PFSK-1 (cell line): ENCODE measurements around the gene TMEM37.

Experiments
- POLR2AphosphoS5 ChIP-seq: IDR thresholded peaks from 2 replicates; pipeline ENCODE4 v1.6.1; 2012; ENCODE audit warnings: low read depth, mild to moderate bottlenecking, control low read depth, low read length, moderate library complexity
- REST ChIP-seq, 2 experiments: IDR thresholded peaks; 2 replicates each; pipeline versions ENCODE4 v1.6.1 to v1.8.0; 2011 to 2012; ENCODE audit warnings: low read depth in 2 of 2, low read length in 2 of 2, control low read depth in 1 of 2, inconsistent platforms in 1 of 2, mild to moderate bottlenecking in 1 of 2, moderate library complexity in 1 of 2; ENCODE audit not compliant: insufficient read depth in 1 of 2
- SIN3A ChIP-seq: IDR thresholded peaks from 2 replicates; pipeline ENCODE4 v1.6.1; 2012; ENCODE audit warnings: mild to moderate bottlenecking, low read length, moderate library complexity, borderline replicate concordance; ENCODE audit not compliant: insufficient read depth
- TAF1 ChIP-seq: IDR thresholded peaks from 2 replicates; pipeline ENCODE4 v1.6.1; 2012; ENCODE audit warnings: low read length, control low read depth, borderline replicate concordance; ENCODE audit not compliant: insufficient read depth

- no peak for TF ChIP-seq SIN3A
- no peak for TF ChIP-seq REST (IDR thresholded peaks at IDR 0.05; ENCODE audit: insufficient read depth in 1 of 2, low read depth in 2 of 2, low read length in 2 of 2)
- no peak for TF ChIP-seq POLR2AphosphoS5
- TF ChIP-seq TAF1, result no peak
These were observed 23.5 kb downstream of the TMEM37 start for GRCh38 chr2:119455066-119455718.
